Measurements from ENCODE around the gene RIPK4. TPM values are rescaled to one million over a fixed set of nuclear protein-coding genes. Genes with fewer than 3 reads are reported as not detected.

The RIPK4 gene
- total and polyA plus RNA-seq, 12 donors: 0.04 to 0.18 (median 0.14) TPM; not detected in 5

DNA sequence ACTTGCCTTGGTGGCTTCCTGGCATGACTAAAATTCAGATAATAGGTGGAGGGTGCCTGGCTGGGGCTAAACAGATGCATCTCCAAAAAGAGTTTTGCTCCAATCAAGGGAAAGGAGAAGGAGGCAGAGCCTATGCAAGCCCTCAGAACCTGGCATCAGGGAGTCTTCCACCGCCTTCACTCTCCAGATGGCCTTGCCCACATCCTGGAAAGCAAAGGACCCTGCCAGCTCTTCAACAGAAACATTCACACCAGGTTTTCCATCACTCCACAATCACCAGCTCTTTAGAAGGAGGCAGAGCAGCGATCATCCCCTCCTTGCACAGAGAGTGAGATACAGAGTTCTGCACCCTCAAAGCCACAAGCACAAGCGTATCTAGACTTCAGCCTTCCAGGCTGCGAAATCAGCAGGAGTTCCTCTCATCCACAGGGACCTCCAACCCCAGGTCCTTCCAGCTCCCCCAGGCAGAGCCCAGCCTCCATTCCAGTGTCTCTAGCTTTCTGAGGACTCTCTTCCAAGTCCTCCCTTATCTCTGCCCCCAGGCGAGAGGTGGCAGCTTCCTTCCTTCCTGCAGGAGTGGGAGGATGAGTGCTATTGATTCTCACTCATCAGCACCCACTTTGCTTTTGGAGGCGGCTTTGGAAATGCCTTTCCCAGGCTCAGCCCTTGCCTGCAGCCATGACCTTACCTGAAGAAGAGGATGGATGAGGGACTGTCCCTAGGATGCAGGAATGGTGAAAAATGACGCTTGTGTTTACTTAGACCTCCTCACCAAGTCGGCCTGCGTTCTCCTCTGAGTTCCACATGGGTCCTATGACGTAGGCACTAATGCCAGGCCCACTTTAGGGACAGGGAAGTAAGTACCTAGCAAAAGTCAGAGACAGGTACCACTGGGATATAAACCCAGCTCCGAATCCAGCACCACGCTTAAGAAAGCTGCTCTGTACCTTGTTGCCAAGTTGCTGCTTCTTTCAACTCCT is 75.4 kb downstream of the RIPK4 start:
- Histone ChIP-seq H3K4me1 (replicated peaks in 1 of 2) (no peaks in the 10 kb centered on the region), H3K9me3 (replicated peaks in 1 of 3) (no peaks in the 10 kb centered on the region), H3K4me3 (no peak overlapping the region), H3K27me3 (no peaks in the 10 kb centered on the region), H3K27ac (no peak overlapping the region), H3K36me3 (replicated peaks in 1 of 2) (no peaks in the 10 kb centered on the region)
- TF ChIP-seq, protein P1, sequence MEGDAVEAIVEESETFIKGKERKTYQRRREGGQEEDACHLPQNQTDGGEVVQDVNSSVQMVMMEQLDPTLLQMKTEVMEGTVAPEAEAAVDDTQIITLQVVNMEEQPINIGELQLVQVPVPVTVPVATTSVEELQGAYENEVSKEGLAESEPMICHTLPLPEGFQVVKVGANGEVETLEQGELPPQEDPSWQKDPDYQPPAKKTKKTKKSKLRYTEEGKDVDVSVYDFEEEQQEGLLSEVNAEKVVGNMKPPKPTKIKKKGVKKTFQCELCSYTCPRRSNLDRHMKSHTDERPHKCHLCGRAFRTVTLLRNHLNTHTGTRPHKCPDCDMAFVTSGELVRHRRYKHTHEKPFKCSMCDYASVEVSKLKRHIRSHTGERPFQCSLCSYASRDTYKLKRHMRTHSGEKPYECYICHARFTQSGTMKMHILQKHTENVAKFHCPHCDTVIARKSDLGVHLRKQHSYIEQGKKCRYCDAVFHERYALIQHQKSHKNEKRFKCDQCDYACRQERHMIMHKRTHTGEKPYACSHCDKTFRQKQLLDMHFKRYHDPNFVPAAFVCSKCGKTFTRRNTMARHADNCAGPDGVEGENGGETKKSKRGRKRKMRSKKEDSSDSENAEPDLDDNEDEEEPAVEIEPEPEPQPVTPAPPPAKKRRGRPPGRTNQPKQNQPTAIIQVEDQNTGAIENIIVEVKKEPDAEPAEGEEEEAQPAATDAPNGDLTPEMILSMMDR (IDR thresholded peaks at IDR 0.05): no peak
- no peak for TF ChIP-seq POLR2A (IDR thresholded peaks at IDR 0.05)
- intact Hi-C loops (cut with DNase I): no loop called here
- 57 to 66% (median 61%) methylated on average over 12 of the region's 12 CpGs for WGBS, 4 donors
- no peak for DNase-seq

Small RNA genes within 50 kb of the gene (microRNA-seq; reads per million reads assigned to microRNA genes)
- gene MIR6814: 0 reads per million in 3 donors

Small RNA genes within 50 kb of the gene (small RNA-seq; reads per million reads assigned to genes)
- gene MIR6814: 0 reads per million in 2 donors

Other genes with a start within 250 kb of the RIPK4 start
- gene PRDM15, start 112.3 kb upstream of the RIPK4 start, total RNA-seq: 1 to 10 TPM; 3.4 to 6.7 (median 4.3) TPM
- 1 to 10 TPM; 2.9 to 6.4 (median 3.5) TPM for gene PRDM15, start 112.3 kb upstream of the RIPK4 start, polyA plus RNA-seq
- gene C2CD2, start 187.0 kb upstream of the RIPK4 start, total RNA-seq: 100 to 1,000 TPM; 178 to 439 (median 297) TPM
- 100 to 1,000 TPM; 175 to 284 (median 180) TPM for gene C2CD2, start 187.0 kb upstream of the RIPK4 start, polyA plus RNA-seq
- gene ZBTB21, start 243.3 kb upstream of the RIPK4 start, total RNA-seq: 10 to 100 TPM in 8 of 9 donors, 1 to 10 TPM in 1; 9.5 to 39.1 (median 14.6) TPM
- gene ZBTB21, start 243.3 kb upstream of the RIPK4 start, polyA plus RNA-seq: 10 to 100 TPM in 1 of 3 donors, 1 to 10 TPM in 2; 6.8 to 10.2 (median 7.6) TPM